Measurements from ENCODE around the gene FZD4.
"Not testable (repeated sequence)": the region's sequence is repeated elsewhere in the genome, so short reads cannot be mapped to it uniquely, and the experiment has no call there.

Gene FZD4

DNA sequence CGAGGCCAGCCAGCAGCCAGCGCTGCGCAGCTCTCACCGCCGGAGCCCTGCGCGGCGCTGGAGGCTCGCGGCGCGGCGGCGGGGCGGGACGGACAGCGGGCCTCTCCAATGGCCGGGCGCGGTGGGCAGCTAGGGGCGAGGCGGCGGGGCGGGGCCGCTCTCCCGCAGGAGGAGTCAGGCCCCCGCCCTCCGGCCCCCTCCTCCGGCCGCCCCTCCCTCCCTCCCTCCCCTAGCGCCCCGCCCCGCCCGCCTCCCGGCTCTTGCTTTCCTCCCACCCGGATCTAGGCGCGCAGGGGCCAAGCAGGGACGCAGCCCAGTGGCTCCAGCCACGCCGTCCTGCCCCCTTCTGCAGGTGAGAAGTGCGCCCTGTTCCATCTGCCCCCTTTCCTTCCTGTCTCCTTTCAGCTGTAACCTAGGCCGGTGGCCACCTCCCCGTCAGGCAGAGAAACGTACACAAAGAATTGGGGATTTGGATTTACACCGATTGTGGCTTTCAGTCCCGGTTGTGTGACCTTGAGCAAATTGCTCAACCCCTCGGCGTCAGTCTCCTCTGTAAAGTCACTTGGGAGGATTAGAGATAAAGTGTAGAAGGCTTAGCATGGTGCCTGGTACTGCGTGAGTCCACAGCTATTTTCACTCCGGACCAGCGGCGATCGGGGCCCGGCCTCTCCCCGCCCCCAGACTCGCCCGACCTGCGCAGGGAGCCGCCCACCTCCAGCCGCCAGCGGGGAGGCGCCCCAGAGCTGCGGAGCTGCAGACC lies at the start of gene FZD4:
FZD4 (minus strand) TSS at position 35 of the 760 bp plus-strand sequence. CDS start 310 bp downstream, outside the sequence.
- peak; percentile 95 for DNase-seq

- not testable (repeated sequence) for DNase-seq
Measured at GRCh38 chr11:87004281-87004680, 49.1 kb upstream of the FZD4 start.

- DNase-seq = no peak
Measured at GRCh38 chr11:87002918-87003317, 47.7 kb upstream of the FZD4 start.

- DNase-seq = peak; percentile 16
Measured at GRCh38 chr11:86999859-87000753, 44.9 kb upstream of the FZD4 start.

DNA sequence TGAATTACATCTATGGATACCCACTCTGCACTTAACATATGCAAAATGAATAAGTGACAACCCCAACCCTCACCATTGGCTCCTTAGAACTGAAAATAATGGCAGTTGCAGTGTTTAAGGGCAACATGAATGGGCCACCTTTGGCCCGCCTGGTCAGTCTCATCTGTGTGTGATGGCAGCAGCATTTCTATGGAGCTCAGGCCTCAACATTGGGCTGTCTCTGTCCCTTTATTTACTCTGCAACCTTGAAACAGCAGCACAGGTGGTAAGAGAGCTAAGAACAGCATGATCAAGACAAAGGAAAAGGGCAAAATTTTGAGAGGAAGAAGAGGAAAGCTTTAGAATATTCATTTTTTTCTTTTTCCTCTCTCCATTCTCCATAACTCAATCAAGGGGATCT lies 44.2 kb upstream of the FZD4 start:
- DNase-seq = no peak

DNA sequence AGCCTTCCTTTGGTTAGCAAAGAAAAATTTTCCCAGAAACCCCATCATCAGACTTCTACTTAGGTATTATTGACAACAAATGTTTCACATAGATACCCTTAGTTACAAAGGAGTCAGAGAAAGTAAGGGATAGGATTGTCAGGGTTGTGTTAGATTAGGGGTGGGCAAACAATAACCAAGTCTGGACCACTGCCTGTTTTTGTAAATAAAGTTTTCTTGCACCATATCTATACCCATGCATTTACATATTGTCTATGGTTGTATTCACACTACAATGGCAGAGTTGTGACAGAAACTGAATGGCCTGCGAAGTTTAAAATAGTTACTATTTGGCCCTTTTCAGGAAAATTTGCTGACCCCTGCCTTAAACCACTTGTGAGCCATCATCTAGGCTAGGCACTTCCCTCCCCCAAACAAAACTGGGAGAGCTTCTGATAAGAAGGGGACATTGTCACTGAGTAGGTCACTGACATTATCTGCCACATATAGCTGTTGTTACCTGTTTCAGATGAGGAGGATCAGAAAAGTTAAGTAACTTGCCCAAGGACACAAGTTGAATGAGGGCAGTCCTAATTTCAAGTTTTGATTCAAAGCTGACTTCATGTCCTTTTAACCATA lies 41.9 kb upstream of the FZD4 start:
- DNase-seq = no peak

GRCh38 chr11:86993031-86993430 lies 37.8 kb upstream of the FZD4 start:
- no peak for DNase-seq

- DNase-seq = not testable (repeated sequence)
Measured at GRCh38 chr11:86992340-86992739, 37.1 kb upstream of the FZD4 start.

DNA sequence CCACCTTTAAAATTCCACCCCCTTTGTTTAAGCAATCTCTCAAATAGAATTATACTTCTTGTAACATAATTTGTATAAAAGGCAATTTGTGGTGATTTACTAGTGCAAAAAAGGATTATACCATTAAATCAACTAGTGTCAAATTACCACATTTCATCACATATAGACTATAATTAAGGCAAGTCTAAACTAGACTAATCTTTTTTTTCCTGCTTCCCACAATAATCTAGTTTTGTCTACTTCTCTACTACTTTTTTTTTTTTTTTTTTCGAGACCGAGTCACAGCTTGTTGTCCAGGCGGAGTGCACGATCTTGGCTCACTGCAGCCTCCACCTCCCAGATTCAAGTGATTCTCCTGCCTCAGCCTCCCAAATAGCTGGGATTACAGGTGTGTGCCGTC lies 36.1 kb upstream of the FZD4 start:
- no peak for DNase-seq

DNA sequence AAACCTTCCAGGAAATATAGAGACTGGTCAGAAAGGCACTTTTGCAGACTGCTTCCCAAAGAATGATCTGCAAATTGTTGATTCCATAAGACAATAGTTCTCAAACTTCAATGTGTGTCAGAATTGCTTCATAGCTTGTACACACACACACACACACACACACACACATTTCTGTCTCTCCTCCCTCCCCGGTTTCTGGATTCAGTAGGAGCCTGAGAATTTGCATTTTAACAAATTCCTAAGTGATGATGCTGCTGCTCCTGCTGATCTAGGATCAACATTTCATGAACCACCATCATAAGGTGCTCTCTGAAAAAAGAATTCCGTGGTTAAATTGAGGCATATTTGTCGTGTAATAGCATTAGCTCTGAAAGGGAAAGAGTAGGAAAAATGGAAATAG lies 35.3 kb upstream of the FZD4 start:
- peak; percentile 43 for DNase-seq

- peak; percentile 37 for DNase-seq
Measured at GRCh38 chr11:86990031-86990430, 34.8 kb upstream of the FZD4 start.

DNA sequence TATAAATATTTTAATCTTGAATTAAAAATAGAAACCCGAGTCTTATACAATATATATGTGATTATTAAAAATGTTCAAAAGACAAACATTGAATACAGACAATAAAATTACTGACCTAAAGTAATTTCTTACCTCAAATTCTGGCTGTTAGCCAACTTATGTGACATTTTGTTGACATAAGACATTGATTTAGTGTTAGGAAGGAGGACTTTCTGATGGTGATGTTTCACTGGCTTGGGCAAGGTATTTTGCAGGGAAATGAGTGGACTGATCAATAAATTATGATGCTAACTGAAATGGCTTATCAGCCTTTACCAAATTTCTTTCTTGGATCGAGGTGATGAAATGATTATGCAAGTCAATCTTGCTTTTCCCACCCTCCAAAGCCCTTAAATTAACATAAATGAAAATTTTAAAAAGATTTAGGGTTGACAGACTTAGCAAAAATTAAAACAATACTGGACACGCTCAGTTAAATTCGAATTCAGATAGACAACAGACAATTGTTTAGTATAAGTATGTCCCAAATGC lies 33.2 kb upstream of the FZD4 start:
- no peak for DNase-seq

DNA sequence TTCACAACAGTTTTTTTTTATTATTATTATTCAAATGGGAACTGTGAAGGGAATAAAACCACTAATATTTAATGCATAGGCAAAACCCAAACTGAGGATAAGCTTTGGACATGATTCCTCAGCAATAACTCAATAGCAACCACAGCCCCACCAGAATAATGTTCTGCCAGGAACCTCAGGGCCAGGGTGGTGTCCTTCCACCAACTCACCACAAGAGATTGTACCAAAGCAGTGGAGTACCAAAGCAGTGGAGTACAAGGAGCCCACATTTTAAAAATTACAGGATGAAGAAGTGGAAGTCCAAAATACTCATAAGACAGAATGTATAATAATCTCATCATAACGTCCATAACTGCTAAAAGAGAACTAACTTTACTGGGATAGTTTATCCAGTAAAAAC lies 32.5 kb upstream of the FZD4 start:
- no peak for DNase-seq

DNA sequence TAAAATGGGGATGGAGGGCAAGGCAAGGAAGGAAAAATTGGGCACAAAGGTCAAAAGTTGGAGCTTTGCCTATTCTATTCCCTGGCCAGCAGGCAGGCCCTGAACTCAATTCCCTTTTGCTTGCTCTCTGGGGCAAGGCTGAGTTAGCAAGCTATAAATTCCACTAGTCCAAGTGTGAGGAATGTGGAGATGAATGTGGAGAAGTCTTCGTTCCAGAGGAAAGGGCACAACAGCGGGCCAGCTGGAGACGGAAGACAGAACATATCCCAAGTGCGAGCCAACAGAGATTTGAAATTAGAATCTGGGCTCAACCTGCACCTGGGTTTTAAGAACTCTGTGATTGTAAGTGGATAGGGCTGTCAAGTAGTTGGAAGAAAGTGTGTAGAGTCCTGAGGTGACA lies 29.5 kb upstream of the FZD4 start:
- no peak for DNase-seq

GRCh38 chr11:86983021-86983488 lies 27.9 kb upstream of the FZD4 start:
- DNase-seq = no peak

DNA sequence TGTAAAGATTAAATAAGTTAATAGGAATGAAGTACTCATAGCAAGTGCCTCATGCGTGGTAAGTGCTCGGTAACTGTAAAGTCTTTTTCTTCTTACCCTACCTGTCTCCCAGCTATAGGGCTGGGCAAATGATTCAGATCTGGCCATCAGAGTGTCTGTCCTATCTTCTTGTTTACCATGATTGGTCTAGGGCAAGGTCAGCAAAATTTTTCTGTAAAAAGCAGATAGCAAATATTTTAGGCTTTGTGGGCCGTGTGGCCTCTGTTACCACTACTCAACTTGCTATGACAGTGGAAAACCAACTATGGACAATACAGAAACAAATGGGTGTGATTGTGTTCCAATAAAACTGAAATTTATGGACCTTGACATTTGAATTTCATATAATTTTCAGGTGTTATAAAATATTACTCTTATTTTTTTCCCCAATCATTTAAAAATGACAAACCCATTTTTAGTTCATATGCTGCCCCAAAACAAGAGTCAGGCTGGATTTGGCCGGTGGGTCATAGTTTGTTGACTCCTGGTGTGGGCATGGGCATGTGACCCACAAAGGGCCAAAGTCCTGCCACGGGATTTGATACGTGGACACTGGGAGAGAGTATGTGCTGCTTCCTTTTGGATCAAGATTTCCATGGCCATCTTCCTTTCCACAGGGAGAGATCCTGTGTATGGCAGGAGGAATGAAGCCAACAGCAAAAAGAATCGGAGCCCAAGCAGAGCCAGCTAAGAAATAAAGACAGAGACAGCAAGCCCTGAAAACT lies 26.8 kb upstream of the FZD4 start:
- no peak for DNase-seq

DNA sequence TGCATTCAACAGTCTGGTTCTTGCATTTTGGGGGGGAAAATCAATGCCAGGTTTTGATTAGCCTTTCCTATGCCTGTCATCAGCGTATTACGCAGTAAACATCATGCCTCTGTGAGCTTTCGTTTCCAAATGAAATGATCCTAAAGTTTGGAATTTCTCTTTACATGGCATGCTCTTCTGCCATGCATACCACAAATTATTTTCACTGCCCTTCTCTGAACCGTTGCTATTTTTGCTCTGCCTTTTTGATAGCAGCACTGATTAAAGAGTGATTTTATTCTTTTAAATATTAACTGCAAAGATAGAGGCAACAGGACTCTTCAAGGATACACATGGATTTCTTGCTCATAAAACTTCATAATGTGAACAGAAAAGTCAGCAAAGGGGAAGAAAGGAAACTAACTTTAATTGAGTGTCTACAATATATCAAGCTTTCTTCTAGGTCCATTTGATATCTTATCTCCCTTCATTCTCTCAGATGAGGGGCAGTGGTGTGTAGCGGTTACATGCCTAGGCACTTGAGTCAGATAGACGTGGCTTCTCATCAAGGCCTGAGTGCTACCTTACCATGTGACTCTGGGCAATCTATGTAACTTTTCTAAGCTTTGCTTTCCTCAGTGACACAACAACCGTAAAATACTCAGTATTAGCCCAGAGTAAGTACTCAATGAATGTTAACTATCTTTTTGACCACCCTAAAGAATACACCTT lies 25.0 kb upstream of the FZD4 start:
- DNase-seq = no peak

DNA sequence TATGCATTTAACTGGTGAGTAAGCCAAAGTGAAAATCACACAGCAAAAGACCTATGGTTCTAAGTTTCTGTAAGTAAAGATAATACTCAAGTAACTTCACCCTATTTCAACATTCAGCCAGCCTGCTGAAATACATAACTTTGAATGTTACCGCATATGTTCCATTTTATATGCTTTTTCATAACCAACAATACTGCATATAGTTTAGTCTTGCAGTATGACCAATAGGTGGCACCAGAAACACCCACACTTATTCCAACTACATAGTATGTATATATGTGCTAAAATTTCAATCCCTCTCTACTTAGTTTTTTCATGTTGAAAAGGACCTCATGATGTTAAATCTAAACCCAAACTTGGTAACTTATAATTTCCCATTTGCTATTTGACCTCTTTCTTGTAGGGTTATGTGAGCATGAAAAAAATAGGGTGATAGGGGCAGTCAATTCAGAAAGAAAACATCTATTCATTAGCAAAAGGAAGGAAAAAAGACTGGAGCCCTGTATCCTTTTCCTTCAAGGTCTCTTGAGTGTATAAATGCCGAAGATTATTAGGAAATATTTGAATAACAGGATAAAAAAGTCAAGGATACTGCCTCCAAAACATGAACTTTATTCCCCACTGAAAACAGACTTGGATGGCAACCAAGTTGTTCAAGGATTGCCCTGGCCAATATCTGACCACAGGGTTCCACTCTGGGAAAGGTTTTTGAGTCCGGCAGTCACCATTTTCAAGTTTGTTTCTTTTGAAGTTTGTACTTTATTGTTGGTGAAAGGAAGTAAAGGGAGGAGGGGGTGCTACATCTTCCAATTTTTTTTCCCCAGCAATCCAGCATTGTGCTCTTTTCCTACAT lies 23.8 kb upstream of the FZD4 start:
- DNase-seq = peak; percentile 52

GRCh38 chr11:86978247-86978646 lies 23.1 kb upstream of the FZD4 start:
- no peak for DNase-seq

DNA sequence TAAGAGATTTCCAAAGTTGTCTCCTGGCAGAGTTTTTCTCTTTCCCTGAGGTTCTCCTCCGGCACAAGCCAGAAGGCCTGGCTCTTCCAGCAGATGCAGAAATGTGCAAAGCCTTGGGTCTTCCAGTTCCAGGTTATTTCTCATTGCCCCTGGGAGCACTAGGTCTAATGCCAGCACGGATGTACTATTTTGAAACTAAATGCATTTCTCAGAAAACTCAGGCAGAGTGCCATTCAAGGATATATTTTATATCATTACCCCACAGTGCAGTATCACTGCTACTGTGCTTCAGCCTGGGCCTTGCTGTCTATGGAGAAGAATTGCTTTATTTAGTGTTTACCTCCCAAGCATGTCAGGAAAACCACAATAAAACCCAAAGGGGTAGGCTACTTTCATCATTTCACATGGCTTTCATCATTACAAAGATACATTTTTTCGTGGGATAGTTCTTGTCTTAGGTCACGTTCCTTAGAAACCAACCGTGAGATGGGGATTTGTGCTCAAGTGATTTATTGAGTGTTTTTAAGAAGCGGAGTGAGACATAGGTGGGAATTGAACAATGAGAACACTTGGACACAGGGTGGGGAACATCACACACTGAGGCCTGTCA lies 22.4 kb upstream of the FZD4 start:
- DNase-seq = no peak

Data from eye (tissue), 1 donor.